ENCODE results near the gene GGA2. TPM values are rescaled to one million over a fixed set of nuclear protein-coding genes. Genes with fewer than 3 reads are reported as not detected.

Gene GGA2
- total RNA-seq, 1 donor from 2014 or later: 180 TPM

- DNase-seq (ENCODE audit: low spot score): no peak
- Histone ChIP-seq H3K9me3 (ENCODE audit: low read depth) (no peaks in the 10 kb centered on the region), H3K9ac (no peak overlapping the region), H3K79me2 (ENCODE audit: low read depth) (no peaks in the 10 kb centered on the region), H4K20me1 (ENCODE audit: low read depth) (no peaks in the 10 kb centered on the region), H2AFZ (replicated peaks) (no peak overlapping the region), H3K4me1 (no peaks in the 10 kb centered on the region), H3K4me3 (no peak overlapping the region), H3F3A (ENCODE audit: low read depth) (no peaks in the 10 kb centered on the region), H3K4me2 (no peak overlapping the region), H3K27ac (no peak overlapping the region), H3K36me3 (no peaks in the 10 kb centered on the region), H3K27me3 (no peaks in the 10 kb centered on the region)
- no peak for TF ChIP-seq EZH2 (IDR thresholded peaks at IDR 0.05)
- no peak overlapping the region for H3K4me3 Mint-ChIP-seq
- no peaks in the 10 kb centered on the region for H3K4me1 Mint-ChIP-seq
- no peaks in the 10 kb centered on the region for H3K9me3 Mint-ChIP-seq
- peaks cover 22% of the 10 kb centered on the region for H3K36me3 Mint-ChIP-seq
- no peak overlapping the region for H3K27ac Mint-ChIP-seq
- peaks cover 6% of the 10 kb centered on the region for H3K27me3 Mint-ChIP-seq (ENCODE audit: insufficient read depth, low read depth)
Measured at GRCh38 chr16:23428351-23428750, 81.9 kb downstream of the GGA2 start.

GRCh38 chr16:23424292-23424958 lies 85.9 kb downstream of the GGA2 start:
- no peaks in the 10 kb centered on the region for H3K9me3 Mint-ChIP-seq
- no peak overlapping the region for H3K27ac ChIP-seq

GRCh38 chr16:23423496-23424049 lies 86.7 kb downstream of the GGA2 start:
- Mint-ChIP-seq H3K4me1 (no peaks in the 10 kb centered on the region), H3K4me3 (no peak overlapping the region), H3K27ac (no peak overlapping the region), H3K9me3 (no peaks in the 10 kb centered on the region), H3K36me3 (peaks cover 20% of the 10 kb centered on the region), H3K27me3 (ENCODE audit: insufficient read depth, low read depth) (peaks cover 5% of the 10 kb centered on the region)
- TF ChIP-seq CTCF (IDR thresholded peaks at IDR 0.05) (no peak), EZH2 (IDR thresholded peaks at IDR 0.05) (no peak), EZH2phosphoT487 (IDR thresholded peaks at IDR 0.05) (no peak)
- Histone ChIP-seq H3K4me2 (no peak overlapping the region), H4K20me1 (ENCODE audit: low read depth) (no peaks in the 10 kb centered on the region), H3K27me3 (no peaks in the 10 kb centered on the region), H3K9me3 (ENCODE audit: low read depth) (no peaks in the 10 kb centered on the region), H3K4me1 (no peaks in the 10 kb centered on the region), H3K9ac (no peak overlapping the region), H3K4me3 (no peak overlapping the region), H2AFZ (replicated peaks) (no peak overlapping the region), H3K27ac (no peak overlapping the region), H3K79me2 (ENCODE audit: low read depth) (no peaks in the 10 kb centered on the region), H3F3A (ENCODE audit: low read depth) (peaks cover 7% of the 10 kb centered on the region), H3K36me3 (no peaks in the 10 kb centered on the region)
- DNase-seq (ENCODE audit: low spot score): no peak

More at GRCh38 chr16:23424292-23424958, 85.9 kb downstream of the GGA2 start:
- Mint-ChIP-seq H3K27ac (no peak overlapping the region), H3K27me3 (ENCODE audit: insufficient read depth, low read depth) (peaks cover 5% of the 10 kb centered on the region), H3K4me3 (no peak overlapping the region), H3K4me1 (no peaks in the 10 kb centered on the region), H3K36me3 (peaks cover 20% of the 10 kb centered on the region)
- H3K4me2 ChIP-seq: no peak overlapping the region
- H3K36me3 ChIP-seq: no peaks in the 10 kb centered on the region
- peaks cover 7% of the 10 kb centered on the region for H3F3A ChIP-seq (ENCODE audit: low read depth)
- H3K4me3 ChIP-seq: no peak overlapping the region
- no peaks in the 10 kb centered on the region for H4K20me1 ChIP-seq (ENCODE audit: low read depth)
- no peak overlapping the region for H2AFZ ChIP-seq (replicated peaks)
- no peak overlapping the region for H3K9ac ChIP-seq
- no peaks in the 10 kb centered on the region for H3K79me2 ChIP-seq (ENCODE audit: low read depth)
- no peaks in the 10 kb centered on the region for H3K9me3 ChIP-seq (ENCODE audit: low read depth)
- DNase-seq (ENCODE audit: low spot score): no peak
- no peaks in the 10 kb centered on the region for H3K4me1 ChIP-seq
- TF ChIP-seq EZH2 (IDR thresholded peaks at IDR 0.05) (no peak), CTCF (IDR thresholded peaks at IDR 0.05) (no peak), EZH2phosphoT487 (IDR thresholded peaks at IDR 0.05) (no peak)
- H3K27me3 ChIP-seq: no peaks in the 10 kb centered on the region

- TF ChIP-seq EZH2 (IDR thresholded peaks at IDR 0.05): no peak
- no peak for TF ChIP-seq EZH2phosphoT487 (IDR thresholded peaks at IDR 0.05)
- TF ChIP-seq CTCF (IDR thresholded peaks at IDR 0.05): no peak
- no peaks in the 10 kb centered on the region for H3K9me3 Mint-ChIP-seq
- H3K4me1 Mint-ChIP-seq: no peaks in the 10 kb centered on the region
- H3K4me3 Mint-ChIP-seq: no peak overlapping the region
- peaks cover 7% of the 10 kb centered on the region for H3F3A ChIP-seq (ENCODE audit: low read depth)
- no peak overlapping the region for H3K4me2 ChIP-seq
- no peaks in the 10 kb centered on the region for H3K9me3 ChIP-seq (ENCODE audit: low read depth)
- H3K27me3 Mint-ChIP-seq (ENCODE audit: insufficient read depth, low read depth): peaks cover 2% of the 10 kb centered on the region
- no peak overlapping the region for H3K9ac ChIP-seq
- H3K4me1 ChIP-seq: no peaks in the 10 kb centered on the region
- no peak for DNase-seq (ENCODE audit: low spot score)
- no peaks in the 10 kb centered on the region for H3K27me3 ChIP-seq
- no peak overlapping the region for H3K4me3 ChIP-seq
- H3K27ac ChIP-seq: no peak overlapping the region
- no peaks in the 10 kb centered on the region for H3K79me2 ChIP-seq (ENCODE audit: low read depth)
- H3K36me3 Mint-ChIP-seq: peaks cover 23% of the 10 kb centered on the region
- no peaks in the 10 kb centered on the region for H4K20me1 ChIP-seq (ENCODE audit: low read depth)
- no peak overlapping the region for H3K27ac Mint-ChIP-seq
- no peak overlapping the region for H2AFZ ChIP-seq (replicated peaks)
- no peaks in the 10 kb centered on the region for H3K36me3 ChIP-seq
Measured at GRCh38 chr16:23420011-23420410, 90.3 kb downstream of the GGA2 start.
